Neural progenitor cell (in vitro differentiated cells): Measurements from ENCODE around the gene ADGRF5. TPM values are rescaled to one million over a fixed set of nuclear protein-coding genes. Genes with fewer than 3 reads are reported as not detected.

Experiments used
- DNase-seq: peaks from one replicate; pipeline ENCODE4 v3.0.0-alpha.2; 2016; ENCODE audit warnings: low spot score
- H2AFZ ChIP-seq: fragments of 200-600 bp; sonication (generic); replicated peaks from 2 replicates; pipeline ENCODE4 v1.6.1; 2016; ENCODE audit warnings: antibody characterized with exemption
- H3F3A ChIP-seq: fragments of 200-600 bp; sonication (generic); 2 replicates; pipeline ENCODE4 v1.6.1; 2016; ENCODE audit warnings: antibody characterized with exemption, low read depth
- H3K27ac ChIP-seq: fragments of 200-600 bp; sonication (generic); 2 replicates; pipeline ENCODE4 v1.5.1; 2016; ENCODE audit warnings: mild to moderate bottlenecking
- H3K27me3 ChIP-seq: fragments of 200-600 bp; sonication (generic); 2 replicates; pipeline ENCODE4 v1.6.1; 2016; ENCODE audit warnings: mild to moderate bottlenecking, moderate library complexity
- H3K36me3 ChIP-seq: fragments of 200-600 bp; sonication (generic); 2 replicates; pipeline ENCODE4 v1.5.1; 2016
- H3K4me1 ChIP-seq: fragments of 200-600 bp; sonication (generic); 2 replicates; pipeline ENCODE4 v1.6.1; 2016; ENCODE audit warnings: mixed run types
- H3K4me2 ChIP-seq: fragments of 200-600 bp; sonication (generic); 2 replicates; pipeline ENCODE4 v1.6.1; 2016
- H3K4me3 ChIP-seq: fragments of 200-600 bp; sonication (generic); 2 replicates; pipeline ENCODE4 v1.5.1; 2016
- H3K79me2 ChIP-seq: fragments of 200-600 bp; sonication (generic); 2 replicates; pipeline ENCODE4 v1.6.1; 2016; ENCODE audit warnings: low read depth
- H3K9ac ChIP-seq: fragments of 200-600 bp; sonication (generic); 2 replicates; pipeline ENCODE4 v1.6.1; 2016
- H3K9me3 ChIP-seq: fragments of 200-600 bp; sonication (generic); 2 replicates; pipeline ENCODE4 v1.5.1; 2016; ENCODE audit warnings: low read depth
- H4K20me1 ChIP-seq: fragments of 200-600 bp; sonication (generic); 2 replicates; pipeline ENCODE4 v1.6.1; 2016; ENCODE audit warnings: low read depth
- H3K27ac Mint-ChIP-seq: 3 replicates; pipeline ENCODE4 v1.8.0; 2021; ENCODE audit warnings: mixed read lengths
- H3K27me3 Mint-ChIP-seq: 2 replicates; pipeline ENCODE4 v1.8.0; 2022; ENCODE audit warnings: low read depth, mild to moderate bottlenecking, inconsistent platforms, moderate library complexity, mixed read lengths; ENCODE audit not compliant: insufficient read depth
- H3K36me3 Mint-ChIP-seq: 3 replicates; pipeline ENCODE4 v1.8.0; 2021; ENCODE audit warnings: mixed read lengths
- H3K4me1 Mint-ChIP-seq: 3 replicates; pipeline ENCODE4 v1.8.0; 2021; ENCODE audit warnings: mixed read lengths
- H3K4me3 Mint-ChIP-seq: 3 replicates; pipeline ENCODE4 v1.8.0; 2021; ENCODE audit warnings: mild to moderate bottlenecking, moderate library complexity, mixed read lengths
- H3K9me3 Mint-ChIP-seq: 3 replicates; pipeline ENCODE4 v1.8.0; 2020; ENCODE audit warnings: mixed read lengths
- EZH2 ChIP-seq: fragments of 200-600 bp; sonication (generic); IDR thresholded peaks from 2 replicates; pipeline ENCODE4 v1.6.1; 2017; ENCODE audit warnings: antibody characterized with exemption, mild to moderate bottlenecking, moderate library complexity
- EZH2phosphoT487 ChIP-seq: fragments of 200-600 bp; sonication (generic); IDR thresholded peaks from 2 replicates; pipeline ENCODE4 v1.6.1; 2017; ENCODE audit warnings: antibody characterized with exemption
- total RNA-seq: library from RNA; depleted of rRNA; stranded (reverse); fragments of >200 nt; gene quantifications from 2 replicates; pipeline ENCODE4 v1.2.3, GENCODE V29; 2015; ENCODE audit warnings: low replicate concordance
- TF ChIP-seq, protein P1 (sequence below): fragments of 200-600 bp; sonication (generic); IDR thresholded peaks from 2 replicates; pipeline ENCODE4 v1.5.1; 2017; ENCODE audit warnings: antibody characterized with exemption, mild to moderate bottlenecking

The ADGRF5 gene
- total RNA-seq, 1 donor from 2014 or later: not detected

- H3F3A ChIP-seq: no peaks in the 10 kb centered on the region
- no peaks in the 10 kb centered on the region for H3K27me3 Mint-ChIP-seq
- no peak overlapping the region for H3K4me3 ChIP-seq
- no peak for DNase-seq
- H3K36me3 Mint-ChIP-seq: no peaks in the 10 kb centered on the region
- peaks cover 4% of the 10 kb centered on the region for H3K4me1 Mint-ChIP-seq
- no peak overlapping the region for H3K27ac Mint-ChIP-seq
- H3K36me3 ChIP-seq: no peaks in the 10 kb centered on the region
- H2AFZ ChIP-seq: no peak overlapping the region
- no peaks in the 10 kb centered on the region for H3K9me3 ChIP-seq
- no peak overlapping the region for H3K4me3 Mint-ChIP-seq
- H3K4me1 ChIP-seq: no peaks in the 10 kb centered on the region
- no peak overlapping the region for H3K9ac ChIP-seq
- H3K9me3 Mint-ChIP-seq: peaks cover 6% of the 10 kb centered on the region
- TF ChIP-seq EZH2phosphoT487 (no peak), EZH2 (no peak)
- TF ChIP-seq, protein P1, sequence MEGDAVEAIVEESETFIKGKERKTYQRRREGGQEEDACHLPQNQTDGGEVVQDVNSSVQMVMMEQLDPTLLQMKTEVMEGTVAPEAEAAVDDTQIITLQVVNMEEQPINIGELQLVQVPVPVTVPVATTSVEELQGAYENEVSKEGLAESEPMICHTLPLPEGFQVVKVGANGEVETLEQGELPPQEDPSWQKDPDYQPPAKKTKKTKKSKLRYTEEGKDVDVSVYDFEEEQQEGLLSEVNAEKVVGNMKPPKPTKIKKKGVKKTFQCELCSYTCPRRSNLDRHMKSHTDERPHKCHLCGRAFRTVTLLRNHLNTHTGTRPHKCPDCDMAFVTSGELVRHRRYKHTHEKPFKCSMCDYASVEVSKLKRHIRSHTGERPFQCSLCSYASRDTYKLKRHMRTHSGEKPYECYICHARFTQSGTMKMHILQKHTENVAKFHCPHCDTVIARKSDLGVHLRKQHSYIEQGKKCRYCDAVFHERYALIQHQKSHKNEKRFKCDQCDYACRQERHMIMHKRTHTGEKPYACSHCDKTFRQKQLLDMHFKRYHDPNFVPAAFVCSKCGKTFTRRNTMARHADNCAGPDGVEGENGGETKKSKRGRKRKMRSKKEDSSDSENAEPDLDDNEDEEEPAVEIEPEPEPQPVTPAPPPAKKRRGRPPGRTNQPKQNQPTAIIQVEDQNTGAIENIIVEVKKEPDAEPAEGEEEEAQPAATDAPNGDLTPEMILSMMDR: no peak
- H3K27me3 ChIP-seq: no peaks in the 10 kb centered on the region
- H3K4me2 ChIP-seq: no peak overlapping the region
- H3K79me2 ChIP-seq: no peaks in the 10 kb centered on the region
- H4K20me1 ChIP-seq: no peaks in the 10 kb centered on the region
- no peak overlapping the region for H3K27ac ChIP-seq
Observed at GRCh38 chr6:46937642-46938041, 15.9 kb upstream of the ADGRF5 start.

DNA sequence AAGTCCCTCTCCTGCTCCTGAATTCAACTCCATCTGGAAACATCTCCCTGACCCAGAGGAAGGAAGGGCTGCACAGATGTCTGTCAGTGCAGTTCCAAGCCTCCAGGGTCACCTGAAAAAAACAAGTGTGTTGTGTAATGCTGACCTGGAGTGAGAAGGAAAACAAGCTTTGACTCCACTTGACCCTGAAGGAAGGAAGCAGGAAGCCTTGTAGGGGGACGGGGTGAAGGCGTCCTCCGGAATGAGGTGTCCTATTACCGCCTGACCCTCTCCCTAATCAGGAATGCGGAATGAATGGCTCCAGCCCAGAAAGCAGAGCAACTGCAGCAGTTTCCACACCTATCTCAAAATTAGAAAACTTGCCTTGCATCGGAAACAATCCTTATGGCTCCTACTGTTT lies 13.9 kb upstream of the ADGRF5 start:
- Histone ChIP-seq H3K9ac (no peak overlapping the region), H3K4me1 (no peaks in the 10 kb centered on the region), H2AFZ (no peak overlapping the region), H3K4me2 (no peak overlapping the region), H4K20me1 (no peaks in the 10 kb centered on the region), H3F3A (no peaks in the 10 kb centered on the region), H3K9me3 (no peaks in the 10 kb centered on the region), H3K36me3 (no peaks in the 10 kb centered on the region), H3K4me3 (no peak overlapping the region), H3K27ac (no peak overlapping the region), H3K27me3 (no peaks in the 10 kb centered on the region), H3K79me2 (no peaks in the 10 kb centered on the region)
- peaks cover 4% of the 10 kb centered on the region for H3K4me1 Mint-ChIP-seq
- H3K36me3 Mint-ChIP-seq: no peaks in the 10 kb centered on the region
- H3K9me3 Mint-ChIP-seq: no peaks in the 10 kb centered on the region
- no peaks in the 10 kb centered on the region for H3K27me3 Mint-ChIP-seq
- TF ChIP-seq EZH2: no peak
- TF ChIP-seq, protein P1: no peak
- no peak for TF ChIP-seq EZH2phosphoT487
- no peak overlapping the region for H3K4me3 Mint-ChIP-seq
- peak overlapping the region; percentile 14 for H3K27ac Mint-ChIP-seq
- peak; percentile 23 for DNase-seq

DNA sequence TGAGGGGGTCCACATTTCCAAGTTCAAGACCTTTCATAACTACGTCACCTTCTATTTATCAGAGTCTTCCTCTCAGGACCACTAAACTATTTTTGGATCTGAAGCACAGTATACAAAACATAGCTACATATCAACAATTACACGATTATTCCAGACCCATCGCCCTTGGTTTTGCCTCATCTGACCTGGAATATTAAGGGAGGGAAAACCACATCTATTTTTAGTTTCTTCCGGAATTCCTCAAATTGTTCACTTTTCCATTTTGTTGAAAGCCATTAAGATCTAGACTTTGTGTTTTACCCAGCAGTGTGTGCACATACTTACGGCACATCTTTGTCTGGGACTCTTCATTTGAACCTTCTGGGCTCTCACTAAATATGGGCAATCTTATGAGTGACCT lies 12.0 kb upstream of the ADGRF5 start:
- Histone ChIP-seq H3K4me1 (no peaks in the 10 kb centered on the region), H3K27ac (no peak overlapping the region), H3K79me2 (no peaks in the 10 kb centered on the region), H3K4me3 (no peak overlapping the region), H3K9ac (no peak overlapping the region), H3K27me3 (no peaks in the 10 kb centered on the region), H4K20me1 (no peaks in the 10 kb centered on the region), H3K9me3 (no peaks in the 10 kb centered on the region), H3F3A (no peaks in the 10 kb centered on the region), H2AFZ (no peak overlapping the region), H3K4me2 (no peak overlapping the region), H3K36me3 (no peaks in the 10 kb centered on the region)
- no peak overlapping the region for H3K27ac Mint-ChIP-seq
- TF ChIP-seq EZH2phosphoT487 (no peak), EZH2 (no peak)
- TF ChIP-seq, protein P1: no peak
- peaks cover 4% of the 10 kb centered on the region for H3K4me1 Mint-ChIP-seq
- DNase-seq: no peak
- no peaks in the 10 kb centered on the region for H3K36me3 Mint-ChIP-seq
- H3K4me3 Mint-ChIP-seq: no peak overlapping the region
- H3K27me3 Mint-ChIP-seq: no peaks in the 10 kb centered on the region
- H3K9me3 Mint-ChIP-seq: no peaks in the 10 kb centered on the region
